WTC11 (cell line): ENCODE results near the gene FRMD4A. TPM values are rescaled to one million over a fixed set of nuclear protein-coding genes. Genes with fewer than 3 reads are reported as not detected.

Experiments
- ATAC-seq: fragments of 200-7000 bp; cut with Tn5 transposase; 2 replicates; pipeline ENCODE4 v1.10.0; 2021; ENCODE audit warnings: mild to moderate bottlenecking, moderate library complexity
- CTCF ChIA-PET: fragments of 300-600 bp; sonication (Branson Sonifier 250); formaldehyde crosslinking; loops from one replicate; lab custom pipeline; 2021; ENCODE audit warnings: antibody characterized with exemption; lab: Charles Lee
- POLR2A ChIA-PET: fragments of 350-600 bp; sonication (Branson Sonifier 250); formaldehyde crosslinking; loops from one replicate; lab custom pipeline; 2021; ENCODE audit warnings: antibody characterized with exemption; lab: Charles Lee
- DNase-seq: peaks from one replicate; pipeline ENCODE4 v3.0.0; 2021; ENCODE audit warnings: low spot score
- H3K27ac Mint-ChIP-seq: 2 replicates; pipeline ENCODE4 v1.8.0; 2021; ENCODE audit warnings: mixed read lengths
- H3K27me3 Mint-ChIP-seq: 2 replicates; pipeline ENCODE4 v1.8.0; 2021; ENCODE audit warnings: low read depth, mild to moderate bottlenecking, moderate library complexity, mixed read lengths
- H3K36me3 Mint-ChIP-seq: 2 replicates; pipeline ENCODE4 v1.8.0; 2021; ENCODE audit warnings: mixed read lengths
- H3K4me1 Mint-ChIP-seq: 2 replicates; pipeline ENCODE4 v1.8.0; 2022; ENCODE audit warnings: mixed read lengths
- H3K4me3 Mint-ChIP-seq: 2 replicates; pipeline ENCODE4 v1.8.0; 2021; ENCODE audit warnings: mild to moderate bottlenecking, moderate library complexity, mixed read lengths
- H3K9me3 Mint-ChIP-seq: 2 replicates; pipeline ENCODE4 v1.8.0; 2021; ENCODE audit warnings: mixed read lengths
- CBFB ChIP-seq: sonication (generic); formaldehyde crosslinking; IDR thresholded peaks from 2 replicates; pipeline ENCODE4 v1.8.1; 2022; ENCODE audit warnings: mild to moderate bottlenecking, low read depth, missing genetic modification reagents
- CREM ChIP-seq: sonication (generic); formaldehyde crosslinking; IDR thresholded peaks from 2 replicates; pipeline ENCODE4 v1.8.1; 2022; ENCODE audit warnings: mild to moderate bottlenecking, missing genetic modification reagents, moderate library complexity
- EMX1 ChIP-seq: fragments of 250-450 bp; sonication (Bioruptor Pico); IDR thresholded peaks from 2 replicates; pipeline ENCODE4 v1.8.0; 2021; ENCODE audit warnings: mild to moderate bottlenecking
- FOXK1 ChIP-seq: sonication (generic); formaldehyde crosslinking; IDR thresholded peaks from 2 replicates; pipeline ENCODE4 v1.8.0; 2022; ENCODE audit warnings: mild to moderate bottlenecking, moderate library complexity, missing genetic modification reagents
- FOXP1 ChIP-seq: sonication (generic); formaldehyde crosslinking; IDR thresholded peaks from 2 replicates; pipeline ENCODE4 v1.8.0; 2022; ENCODE audit warnings: missing genetic modification reagents, mild to moderate bottlenecking, moderate library complexity, borderline replicate concordance
- NR1H2 ChIP-seq: sonication (generic); formaldehyde crosslinking; IDR thresholded peaks from 2 replicates; pipeline ENCODE4 v1.9.0; 2021; ENCODE audit warnings: mild to moderate bottlenecking, moderate library complexity, missing genetic modification reagents
- SMAD4 ChIP-seq: sonication (generic); formaldehyde crosslinking; IDR thresholded peaks from 2 replicates; pipeline ENCODE4 v1.8.0; 2022; ENCODE audit warnings: mild to moderate bottlenecking, missing genetic modification reagents
- SOX15 ChIP-seq: fragments of 250-450 bp; sonication (Bioruptor Pico); IDR thresholded peaks from 2 replicates; pipeline ENCODE4 v1.9.0; 2021; ENCODE audit warnings: mild to moderate bottlenecking
- TCF7 ChIP-seq: sonication (generic); formaldehyde crosslinking; IDR thresholded peaks from 2 replicates; pipeline ENCODE4 v1.8.0; 2022; ENCODE audit warnings: mild to moderate bottlenecking, low read depth, missing genetic modification reagents, moderate library complexity
- ZNF232 ChIP-seq: sonication (generic); formaldehyde crosslinking; IDR thresholded peaks from 2 replicates; pipeline ENCODE4 v1.8.0; 2022; ENCODE audit warnings: mild to moderate bottlenecking, missing genetic modification reagents
- ZNF396 ChIP-seq: fragments of 250-450 bp; sonication (Bioruptor Pico); IDR thresholded peaks from 2 replicates; pipeline ENCODE4 v1.8.0; 2021; ENCODE audit warnings: mild to moderate bottlenecking, moderate library complexity, borderline replicate concordance
- total RNA-seq: library from RNA; stranded (reverse); gene quantifications from 3 replicates; pipeline ENCODE4 v1.2.3, GENCODE V29; 2021
- TF ChIP-seq, protein P1 (sequence below): fragments of 250-450 bp; sonication (Bioruptor Pico); IDR thresholded peaks from 2 replicates; pipeline ENCODE4 v1.9.0; 2021; ENCODE audit warnings: mild to moderate bottlenecking, borderline replicate concordance
- TF ChIP-seq, protein P2 (sequence below): sonication (generic); formaldehyde crosslinking; IDR thresholded peaks from 2 replicates; pipeline ENCODE4 v1.8.1; 2022; ENCODE audit warnings: low read depth, missing genetic modification reagents, borderline replicate concordance
- TF ChIP-seq, protein P3 (sequence below): sonication (generic); formaldehyde crosslinking; IDR thresholded peaks from 2 replicates; pipeline ENCODE4 v1.8.1; 2022; ENCODE audit warnings: low read depth, mild to moderate bottlenecking, moderate library complexity, missing genetic modification reagents, borderline replicate concordance
- TF ChIP-seq, protein P4 (sequence below): fragments of 250-450 bp; sonication (Bioruptor Pico); IDR thresholded peaks from 2 replicates; pipeline ENCODE4 v1.9.0; 2021; ENCODE audit warnings: mild to moderate bottlenecking
- TF ChIP-seq, protein P5 (sequence below): sonication (generic); formaldehyde crosslinking; IDR thresholded peaks from 2 replicates; pipeline ENCODE4 v1.8.1; 2023; ENCODE audit warnings: mild to moderate bottlenecking, missing genetic modification reagents

FRMD4A gene
- total RNA-seq, 1 experiment from 2014 or later, result 35.5 TPM

DNA sequence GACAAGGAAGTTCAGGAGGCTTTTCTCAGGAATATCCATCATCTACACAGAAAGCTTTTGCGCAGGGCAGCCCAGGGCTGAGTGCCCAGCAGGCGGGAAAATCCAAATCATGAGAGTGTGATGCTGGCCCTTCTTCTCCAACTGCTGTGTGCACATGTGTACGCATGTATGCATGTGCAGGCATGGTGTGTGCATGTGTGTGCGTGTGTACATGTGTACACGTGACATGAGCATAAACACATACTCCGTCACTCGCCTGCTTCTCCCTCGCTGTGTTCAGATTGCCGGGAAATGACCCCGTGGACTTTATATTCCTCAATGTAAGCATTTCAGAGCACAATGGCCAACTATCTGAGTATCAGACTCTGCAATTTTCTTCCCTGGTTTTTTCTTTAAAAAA is 658.8 kb downstream of the FRMD4A start (continued):
- TF ChIP-seq, protein P1, sequence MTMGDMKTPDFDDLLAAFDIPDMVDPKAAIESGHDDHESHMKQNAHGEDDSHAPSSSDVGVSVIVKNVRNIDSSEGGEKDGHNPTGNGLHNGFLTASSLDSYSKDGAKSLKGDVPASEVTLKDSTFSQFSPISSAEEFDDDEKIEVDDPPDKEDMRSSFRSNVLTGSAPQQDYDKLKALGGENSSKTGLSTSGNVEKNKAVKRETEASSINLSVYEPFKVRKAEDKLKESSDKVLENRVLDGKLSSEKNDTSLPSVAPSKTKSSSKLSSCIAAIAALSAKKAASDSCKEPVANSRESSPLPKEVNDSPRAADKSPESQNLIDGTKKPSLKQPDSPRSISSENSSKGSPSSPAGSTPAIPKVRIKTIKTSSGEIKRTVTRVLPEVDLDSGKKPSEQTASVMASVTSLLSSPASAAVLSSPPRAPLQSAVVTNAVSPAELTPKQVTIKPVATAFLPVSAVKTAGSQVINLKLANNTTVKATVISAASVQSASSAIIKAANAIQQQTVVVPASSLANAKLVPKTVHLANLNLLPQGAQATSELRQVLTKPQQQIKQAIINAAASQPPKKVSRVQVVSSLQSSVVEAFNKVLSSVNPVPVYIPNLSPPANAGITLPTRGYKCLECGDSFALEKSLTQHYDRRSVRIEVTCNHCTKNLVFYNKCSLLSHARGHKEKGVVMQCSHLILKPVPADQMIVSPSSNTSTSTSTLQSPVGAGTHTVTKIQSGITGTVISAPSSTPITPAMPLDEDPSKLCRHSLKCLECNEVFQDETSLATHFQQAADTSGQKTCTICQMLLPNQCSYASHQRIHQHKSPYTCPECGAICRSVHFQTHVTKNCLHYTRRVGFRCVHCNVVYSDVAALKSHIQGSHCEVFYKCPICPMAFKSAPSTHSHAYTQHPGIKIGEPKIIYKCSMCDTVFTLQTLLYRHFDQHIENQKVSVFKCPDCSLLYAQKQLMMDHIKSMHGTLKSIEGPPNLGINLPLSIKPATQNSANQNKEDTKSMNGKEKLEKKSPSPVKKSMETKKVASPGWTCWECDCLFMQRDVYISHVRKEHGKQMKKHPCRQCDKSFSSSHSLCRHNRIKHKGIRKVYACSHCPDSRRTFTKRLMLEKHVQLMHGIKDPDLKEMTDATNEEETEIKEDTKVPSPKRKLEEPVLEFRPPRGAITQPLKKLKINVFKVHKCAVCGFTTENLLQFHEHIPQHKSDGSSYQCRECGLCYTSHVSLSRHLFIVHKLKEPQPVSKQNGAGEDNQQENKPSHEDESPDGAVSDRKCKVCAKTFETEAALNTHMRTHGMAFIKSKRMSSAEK (CRISPR knock-in tag), result no peak
- TF ChIP-seq, protein P2, sequence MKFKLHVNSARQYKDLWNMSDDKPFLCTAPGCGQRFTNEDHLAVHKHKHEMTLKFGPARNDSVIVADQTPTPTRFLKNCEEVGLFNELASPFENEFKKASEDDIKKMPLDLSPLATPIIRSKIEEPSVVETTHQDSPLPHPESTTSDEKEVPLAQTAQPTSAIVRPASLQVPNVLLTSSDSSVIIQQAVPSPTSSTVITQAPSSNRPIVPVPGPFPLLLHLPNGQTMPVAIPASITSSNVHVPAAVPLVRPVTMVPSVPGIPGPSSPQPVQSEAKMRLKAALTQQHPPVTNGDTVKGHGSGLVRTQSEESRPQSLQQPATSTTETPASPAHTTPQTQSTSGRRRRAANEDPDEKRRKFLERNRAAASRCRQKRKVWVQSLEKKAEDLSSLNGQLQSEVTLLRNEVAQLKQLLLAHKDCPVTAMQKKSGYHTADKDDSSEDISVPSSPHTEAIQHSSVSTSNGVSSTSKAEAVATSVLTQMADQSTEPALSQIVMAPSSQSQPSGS, result no peak
- TF ChIP-seq, protein P3, sequence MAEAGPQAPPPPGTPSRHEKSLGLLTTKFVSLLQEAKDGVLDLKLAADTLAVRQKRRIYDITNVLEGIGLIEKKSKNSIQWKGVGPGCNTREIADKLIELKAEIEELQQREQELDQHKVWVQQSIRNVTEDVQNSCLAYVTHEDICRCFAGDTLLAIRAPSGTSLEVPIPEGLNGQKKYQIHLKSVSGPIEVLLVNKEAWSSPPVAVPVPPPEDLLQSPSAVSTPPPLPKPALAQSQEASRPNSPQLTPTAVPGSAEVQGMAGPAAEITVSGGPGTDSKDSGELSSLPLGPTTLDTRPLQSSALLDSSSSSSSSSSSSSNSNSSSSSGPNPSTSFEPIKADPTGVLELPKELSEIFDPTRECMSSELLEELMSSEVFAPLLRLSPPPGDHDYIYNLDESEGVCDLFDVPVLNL (CRISPR knock-in tag), result no peak
- no peak for TF ChIP-seq TCF7 (CRISPR knock-in tag)
- no peak for TF ChIP-seq SMAD4 (CRISPR knock-in tag)
- TF ChIP-seq CREM (CRISPR knock-in tag), result no peak

DNA sequence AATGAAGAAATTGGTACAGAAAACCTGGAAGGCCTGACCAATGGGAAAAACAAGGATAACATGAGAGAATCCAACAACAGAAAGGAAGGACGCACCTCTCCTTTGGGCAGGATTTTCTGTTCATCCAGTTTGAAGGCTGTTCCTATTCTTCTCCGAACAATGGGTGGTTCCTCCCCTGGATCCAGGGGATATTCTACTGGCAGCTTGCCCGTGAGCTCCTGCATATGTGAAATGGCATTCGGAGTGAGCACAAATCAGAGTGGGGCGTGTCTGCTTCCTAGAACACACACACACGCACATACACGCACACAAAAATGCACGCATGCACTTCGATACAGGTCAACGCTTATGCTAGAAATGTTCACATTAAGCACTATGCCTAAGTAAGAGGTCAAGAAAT is 660.4 kb downstream of the FRMD4A start:
- DNase-seq (no peak), ATAC-seq (no peak)
- H3K27me3 Mint-ChIP-seq, result no peaks in the 10 kb centered on the region
- TF ChIP-seq NR1H2 (CRISPR knock-in tag) (no peak), SMAD4 (CRISPR knock-in tag) (no peak), ZNF232 (CRISPR knock-in tag) (no peak), SOX15 (CRISPR knock-in tag) (no peak), FOXK1 (CRISPR knock-in tag) (no peak), EMX1 (CRISPR knock-in tag) (no peak), FOXP1 (no peak), ZNF396 (CRISPR knock-in tag) (no peak), TCF7 (CRISPR knock-in tag) (no peak), CBFB (no peak)
- TF ChIP-seq, protein P4, sequence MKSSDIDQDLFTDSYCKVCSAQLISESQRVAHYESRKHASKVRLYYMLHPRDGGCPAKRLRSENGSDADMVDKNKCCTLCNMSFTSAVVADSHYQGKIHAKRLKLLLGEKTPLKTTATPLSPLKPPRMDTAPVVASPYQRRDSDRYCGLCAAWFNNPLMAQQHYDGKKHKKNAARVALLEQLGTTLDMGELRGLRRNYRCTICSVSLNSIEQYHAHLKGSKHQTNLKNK (CRISPR knock-in tag), result no peak
- TF ChIP-seq, protein P1 (CRISPR knock-in tag), result no peak
- TF ChIP-seq, protein P5, sequence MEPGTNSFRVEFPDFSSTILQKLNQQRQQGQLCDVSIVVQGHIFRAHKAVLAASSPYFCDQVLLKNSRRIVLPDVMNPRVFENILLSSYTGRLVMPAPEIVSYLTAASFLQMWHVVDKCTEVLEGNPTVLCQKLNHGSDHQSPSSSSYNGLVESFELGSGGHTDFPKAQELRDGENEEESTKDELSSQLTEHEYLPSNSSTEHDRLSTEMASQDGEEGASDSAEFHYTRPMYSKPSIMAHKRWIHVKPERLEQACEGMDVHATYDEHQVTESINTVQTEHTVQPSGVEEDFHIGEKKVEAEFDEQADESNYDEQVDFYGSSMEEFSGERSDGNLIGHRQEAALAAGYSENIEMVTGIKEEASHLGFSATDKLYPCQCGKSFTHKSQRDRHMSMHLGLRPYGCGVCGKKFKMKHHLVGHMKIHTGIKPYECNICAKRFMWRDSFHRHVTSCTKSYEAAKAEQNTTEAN (CRISPR knock-in tag), result no peak
- no peaks in the 10 kb centered on the region for H3K9me3 Mint-ChIP-seq
- H3K4me3 Mint-ChIP-seq, result no peak overlapping the region
- H3K36me3 Mint-ChIP-seq, result peaks cover 15% of the 10 kb centered on the region
- peaks cover 43% of the 10 kb centered on the region for H3K4me1 Mint-ChIP-seq
- ChIA-PET CTCF (no interaction called here), POLR2A (no interaction called here)
- H3K27ac Mint-ChIP-seq, result peak overlapping the region; percentile 70; the same call in 1 of the 2 replicates
